K562 (cell line): ENCODE data around the gene CEMIP. TPM values are rescaled to one million over a fixed set of nuclear protein-coding genes. Genes with fewer than 3 reads are reported as not detected.

ENCODE experiments used
- ATAC-seq: fragments of 200-7000 bp; cut with Tn5 transposase; 3 replicates; pipeline ENCODE4 v1.9.1; 2020; ENCODE audit warnings: moderate library complexity
- BruUV-seq: library from RNA; stranded (reverse); fragments of 400-500 nt; replicated peaks from 2 replicates; lab custom pipeline; 2021; lab: Mats Ljungman, UMichigan
- CTCF ChIA-PET: fragments of 300-600 bp; formaldehyde crosslinking; extraction: SDS; loops from one replicate; lab custom pipeline; 2021; ENCODE audit warnings: low intra/inter-chr PET ratio; lab: Yijun Ruan, JAX
- POLR2A ChIA-PET: fragments of 300-600, 350-650 bp; sonication (Branson Sonifier 250); formaldehyde crosslinking; extraction: SDS; loops from one replicate; lab custom pipeline; 2021; ENCODE audit warnings: antibody characterized with exemption, inconsistent platforms; lab: Yijun Ruan, JAX
- DNase-seq, 4 experiments: peaks; one replicate each; pipeline versions ENCODE4 v3.0.0 to v3.0.0-alpha.2; 2011 to 2018; ENCODE audit warnings: low spot score in 3 of 4, mixed read lengths in 3 of 4; ENCODE audit errors: extremely low read depth in 1 of 4
- FAIRE-seq: peaks from 2 replicates; lab custom pipeline; 2011; peaks lifted over from hg19 to GRCh38; lab: Jason Lieb, UNC
- H2AFZ ChIP-seq: 2 replicates; pipeline ENCODE4 v1.6.0; 2011; ENCODE audit warnings: low read depth, low read length, control low read depth, inconsistent platforms
- H3K27ac ChIP-seq: fragments of 200-600 bp; 3 replicates; pipeline ENCODE4 v1.8.0; 2011; ENCODE audit warnings: low read depth, mild to moderate bottlenecking, control low read depth, inconsistent platforms, low read length, moderate library complexity, mixed read lengths; ENCODE audit errors: extremely low read depth
- H3K27me3 ChIP-seq, 2 experiments: fragments of 300-600 bp in 1 of 2; 2 replicates in 1 of 2; 3 replicates in 1 of 2; pipeline versions ENCODE4 v1.6.0 to v1.8.0; 2011; ENCODE audit warnings: inconsistent platforms in 2 of 2, low read length in 2 of 2, mild to moderate bottlenecking in 1 of 2, mixed read lengths in 1 of 2, moderate library complexity in 1 of 2; ENCODE audit not compliant: control insufficient read depth in 2 of 2, insufficient read depth in 2 of 2
- H3K36me3 ChIP-seq: fragments of 300-600 bp; 3 replicates; pipeline ENCODE4 v1.8.0; 2011; ENCODE audit warnings: mild to moderate bottlenecking, low read length, inconsistent platforms; ENCODE audit not compliant: control insufficient read depth, insufficient read depth
- H3K4me1 ChIP-seq, 2 experiments: fragments of 200-600 bp in 1 of 2; replicated peaks in 1 of 2; 2 replicates in 1 of 2; 3 replicates in 1 of 2; pipeline versions ENCODE4 v1.5.1 to v1.8.0; 2011; ENCODE audit warnings: inconsistent platforms in 2 of 2, low read length in 2 of 2, mild to moderate bottlenecking in 1 of 2, mixed read lengths in 1 of 2, moderate library complexity in 1 of 2; ENCODE audit not compliant: control insufficient read depth in 2 of 2, insufficient read depth in 2 of 2
- H3K4me2 ChIP-seq: 2 replicates; pipeline ENCODE4 v1.6.1; 2011; ENCODE audit warnings: low read length, control low read depth, inconsistent platforms, mixed read lengths; ENCODE audit not compliant: insufficient read depth
- H3K4me3 ChIP-seq: fragments of 200-600 bp; sonication (generic), shearing (Covaris generic); 2 replicates; pipeline ENCODE4 v1.5.1; 2016; ENCODE audit warnings: control low read depth, inconsistent platforms
- H3K79me2 ChIP-seq: fragments of 200-600 bp; 3 replicates; pipeline ENCODE4 v1.8.0; 2011; ENCODE audit warnings: low read length, inconsistent platforms; ENCODE audit not compliant: control insufficient read depth, insufficient read depth
- H3K9ac ChIP-seq, 2 experiments: 2 replicates each; pipeline versions ENCODE4 v1.6.0 to v1.6.1; 2011; ENCODE audit warnings: low read depth in 2 of 2, low read length in 2 of 2, control low read depth in 1 of 2, inconsistent platforms in 1 of 2, mild to moderate bottlenecking in 1 of 2, mixed read lengths in 1 of 2; ENCODE audit not compliant: insufficient read depth in 1 of 2
- H3K9me1 ChIP-seq: one replicate; pipeline ENCODE4 v1.6.0; 2011; ENCODE audit warnings: inconsistent platforms, mild to moderate bottlenecking, low read length, moderate library complexity; ENCODE audit not compliant: control insufficient read depth, insufficient read depth
- H3K9me3 ChIP-seq: replicated peaks from 2 replicates; pipeline ENCODE4 v1.5.1; 2011; ENCODE audit warnings: low read depth, low read length, inconsistent platforms; ENCODE audit not compliant: control insufficient read depth, insufficient read depth
- H4K20me1 ChIP-seq: replicated peaks from 2 replicates; pipeline ENCODE4 v1.6.1; 2011; ENCODE audit warnings: low read length, inconsistent platforms, mixed read lengths; ENCODE audit not compliant: control insufficient read depth, insufficient read depth
- FOSL1 ChIP-seq: fragments of 200-800 bp; sonication (Bioruptor generic); conservative IDR thresholded peaks from 2 replicates; pipeline ENCODE4 v1.6.1; 2016; ENCODE audit warnings: missing genetic modification characterization, missing compliant biosample characterization
- ILK ChIP-seq: fragments of 450-650 bp; IDR thresholded peaks from 2 replicates; pipeline ENCODE4 v1.6.1; 2016; ENCODE audit warnings: missing genetic modification characterization, low read depth, mild to moderate bottlenecking, missing compliant biosample characterization, moderate library complexity, borderline replicate concordance
- RBM34 ChIP-seq: fragments of 200-400 bp; formaldehyde crosslinking; IDR thresholded peaks from 2 replicates; pipeline ENCODE4 v1.6.1; 2018; ENCODE audit warnings: low read length, borderline replicate concordance; ENCODE audit not compliant: insufficient read depth
- TAL1 ChIP-seq: fragments of 450-650 bp; IDR thresholded peaks from 2 replicates; pipeline ENCODE4 v1.6.1; 2016; ENCODE audit warnings: mild to moderate bottlenecking
- ZBTB9 ChIP-seq: fragments of 450-650 bp; formaldehyde crosslinking; IDR thresholded peaks from 2 replicates; pipeline ENCODE4 v1.4.0; 2020; ENCODE audit warnings: mild to moderate bottlenecking, moderate library complexity
- ZNF609 ChIP-seq: sonication (generic); formaldehyde crosslinking; IDR thresholded peaks from 2 replicates; pipeline ENCODE4 v1.8.1; 2023; ENCODE audit warnings: missing genetic modification reagents, mild to moderate bottlenecking, borderline replicate concordance
- WGBS: fragments of 100-300 bp; shearing (Covaris generic); methylation state at CpG from one replicate; pipeline ENCODE4 v1.1.6; 2016; ENCODE audit warnings: low coverage, mixed read lengths; ENCODE audit not compliant: insufficient coverage; ENCODE audit errors: missing lambda C conversion rate; 5-methylcytosine and 5-hydroxymethylcytosine counted together
- in situ Hi-C: fragments of 300-500 bp; cut with MboI; formaldehyde crosslinking; loops from 4 replicates; pipeline ENCODE4 v1.15.0; 2018; ENCODE audit warnings: inconsistent platforms, mixed read lengths
- intact Hi-C: fragments of 100-400 bp; cut with micrococcal nuclease; formaldehyde crosslinking; loops from 2 replicates; pipeline ENCODE4 v1.14.2; 2022
- polyA plus RNA-seq, 8 experiments: library from polyadenylated mRNA; depleted of rRNA in 4 of 8; stranded (reverse) in 5 of 8; unstranded in 3 of 8; fragments of >200 nt; fragmentation: Nextera tagmentation in 2 of 8; fragmentation: Illumina TruSeq in 1 of 8; extraction: Ambion mirVana in 2 of 8; extraction: Trizol in 1 of 8; gene quantifications; 2 replicates each; pipeline versions ENCODE4 v1.2.1 to v1.2.3, GENCODE V29; 2011 to 2014; ENCODE audit warnings: inconsistent platforms in 1 of 8, missing spikeins in 1 of 8
- total RNA-seq, 7 experiments: library from RNA; depleted of rRNA in 6 of 7; stranded (reverse); fragments of >200 nt in 6 of 7; fragmentation: Illumina TruSeq in 2 of 7; extraction: Trizol in 2 of 7; gene quantifications; 2 replicates each; pipeline versions ENCODE4 v1.2.1 to v1.2.3, GENCODE V29; 2011 to 2021; ENCODE audit warnings: low replicate concordance in 1 of 7
- TF ChIP-seq, protein P1 (sequence below): fragments of 250-450 bp; sonication (Bioruptor Pico); IDR thresholded peaks from 2 replicates; pipeline ENCODE4 v1.9.0; 2021; ENCODE audit warnings: mild to moderate bottlenecking, inconsistent platforms

CEMIP gene
- total and polyA plus RNA-seq, 9 of the 15 experiments (the other 6 are each of a cell fraction or from before 2014, with no cell fraction given) = 0.33 TPM; not detected in 8

- intact Hi-C loops = no loop called here
- H3K27me3 ChIP-seq = no peaks in the 10 kb centered on the region
- H3K9ac ChIP-seq = no peak overlapping the region
- no peaks in the 10 kb centered on the region for H3K9me3 ChIP-seq
- no peaks in the 10 kb centered on the region for H3K9me1 ChIP-seq
- no peak overlapping the region for H3K4me2 ChIP-seq
- CTCF ChIA-PET = no interaction called here
- no TSS peak for BruUV-seq
- no peaks in the 10 kb centered on the region for H3K79me2 ChIP-seq
- no peak overlapping the region for H2AFZ ChIP-seq
- POLR2A ChIA-PET = interaction anchor here (0.8 kb wide), 1 partner anchor 20 kb away, joined by 4 read pairs; no protein-coding TSS in a partner anchor
- in situ Hi-C loops = no loop called here
- no peak for TF ChIP-seq ZNF609 (CRISPR knock-in tag)
- TF ChIP-seq FOSL1 (tag) = no peak
- TF ChIP-seq ILK (tag) = no peak
- TF ChIP-seq ZBTB9 (CRISPR knock-in tag) = no peak
- TF ChIP-seq TAL1 = no peak
- no peak for TF ChIP-seq RBM34
- TF ChIP-seq, protein P1, sequence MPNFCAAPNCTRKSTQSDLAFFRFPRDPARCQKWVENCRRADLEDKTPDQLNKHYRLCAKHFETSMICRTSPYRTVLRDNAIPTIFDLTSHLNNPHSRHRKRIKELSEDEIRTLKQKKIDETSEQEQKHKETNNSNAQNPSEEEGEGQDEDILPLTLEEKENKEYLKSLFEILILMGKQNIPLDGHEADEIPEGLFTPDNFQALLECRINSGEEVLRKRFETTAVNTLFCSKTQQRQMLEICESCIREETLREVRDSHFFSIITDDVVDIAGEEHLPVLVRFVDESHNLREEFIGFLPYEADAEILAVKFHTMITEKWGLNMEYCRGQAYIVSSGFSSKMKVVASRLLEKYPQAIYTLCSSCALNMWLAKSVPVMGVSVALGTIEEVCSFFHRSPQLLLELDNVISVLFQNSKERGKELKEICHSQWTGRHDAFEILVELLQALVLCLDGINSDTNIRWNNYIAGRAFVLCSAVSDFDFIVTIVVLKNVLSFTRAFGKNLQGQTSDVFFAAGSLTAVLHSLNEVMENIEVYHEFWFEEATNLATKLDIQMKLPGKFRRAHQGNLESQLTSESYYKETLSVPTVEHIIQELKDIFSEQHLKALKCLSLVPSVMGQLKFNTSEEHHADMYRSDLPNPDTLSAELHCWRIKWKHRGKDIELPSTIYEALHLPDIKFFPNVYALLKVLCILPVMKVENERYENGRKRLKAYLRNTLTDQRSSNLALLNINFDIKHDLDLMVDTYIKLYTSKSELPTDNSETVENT = no peak
- H3K4me3 ChIP-seq = no peak overlapping the region
- H3K36me3 ChIP-seq = no peaks in the 10 kb centered on the region; the same call in 2 of the 3 replicates
- WGBS = 49% methylated on average over 2 of the region's 2 CpGs
- FAIRE-seq (no peak), DNase-seq (no peak), ATAC-seq (no peak)
- no peak overlapping the region for H3K27ac ChIP-seq
- H3K4me1 ChIP-seq = peaks cover 4 to 17% of the 10 kb centered on the region in 2 experiments; a peak in 3 of 5 replicates
- H4K20me1 ChIP-seq = no peaks in the 10 kb centered on the region
Observed at GRCh38 chr15:80957976-80958375, 178.8 kb downstream of the CEMIP start.
